Cardiac muscle cell (in vitro differentiated cells and primary cell): ENCODE data around the gene CCDC88C. TPM values are rescaled to one million over a fixed set of nuclear protein-coding genes. Genes with fewer than 3 reads are reported as not detected.

Experiments used
- DNase-seq, 2 donors: peaks; one replicate each; pipeline versions ENCODE4 v3.0.0 to v3.0.0-alpha.2; 2010 to 2017; ENCODE audit warnings: low read depth in 1 of 2, low spot score in 1 of 2
- H3K27ac ChIP-seq: fragments of 200-600 bp; sonication (generic); 2 replicates; pipeline ENCODE4 v1.5.1; 2016
- H3K27me3 ChIP-seq: fragments of 200-600 bp; sonication (generic); 2 replicates; pipeline ENCODE4 v1.6.0; 2016; ENCODE audit warnings: control low read depth
- H3K36me3 ChIP-seq: fragments of 200-600 bp; sonication (generic); 2 replicates; pipeline ENCODE4 v1.5.1; 2016; ENCODE audit warnings: control low read depth
- H3K4me1 ChIP-seq: fragments of 200-600 bp; sonication (generic); 2 replicates; pipeline ENCODE4 v1.8.1; 2017; ENCODE audit warnings: low read depth, mild to moderate bottlenecking, mixed run types
- H3K4me3 ChIP-seq: fragments of 200-600 bp; sonication (generic); 2 replicates; pipeline ENCODE4 v1.5.1; 2016; ENCODE audit warnings: mild to moderate bottlenecking
- H3K9me3 ChIP-seq: fragments of 200-600 bp; sonication (generic); 2 replicates; pipeline ENCODE4 v1.5.1; 2017; ENCODE audit warnings: low read depth, mild to moderate bottlenecking, control low read depth
- CTCF ChIP-seq: IDR thresholded peaks from 2 replicates; pipeline ENCODE4 v1.5.1; 2012; ENCODE audit warnings: low read depth, mild to moderate bottlenecking, low read length
- polyA plus RNA-seq: library from polyadenylated mRNA; unstranded; fragments of >200 nt; fragmentation: Nextera tagmentation; extraction: Ambion mirVana; gene quantifications from 2 replicates; pipeline ENCODE4 v1.2.1, GENCODE V29; 2016
- total RNA-seq: library from RNA; depleted of rRNA; stranded (reverse); fragments of >200 nt; gene quantifications from 2 replicates; pipeline ENCODE4 v1.2.3, GENCODE V29; 2016

The CCDC88C gene
- total and polyA plus RNA-seq, 2 experiments from 2014 or later = 0.49 to 1.2 TPM

DNA sequence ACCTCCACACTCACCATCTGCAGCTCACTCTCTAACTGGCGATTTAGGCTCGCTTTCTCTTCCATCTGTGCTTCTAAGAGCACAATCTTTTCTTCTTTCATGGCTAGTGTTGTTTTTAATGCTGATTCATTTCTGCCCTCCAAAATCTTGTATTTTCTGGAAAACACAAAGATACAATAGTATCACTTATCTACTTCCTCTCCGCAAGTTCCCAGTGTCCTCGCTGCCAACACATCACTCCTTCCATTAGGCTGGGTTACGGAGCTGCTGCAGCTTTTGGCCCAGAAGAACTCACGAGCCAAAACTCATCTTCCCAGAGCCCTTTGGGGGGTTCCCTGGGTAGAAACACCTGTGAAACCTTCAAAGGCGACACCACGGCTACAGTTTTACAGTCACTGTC lies 109.3 kb downstream of the CCDC88C start:
- no peak for TF ChIP-seq CTCF
- DNase-seq = peak in 1 of 2 donors; percentile 33

DNA sequence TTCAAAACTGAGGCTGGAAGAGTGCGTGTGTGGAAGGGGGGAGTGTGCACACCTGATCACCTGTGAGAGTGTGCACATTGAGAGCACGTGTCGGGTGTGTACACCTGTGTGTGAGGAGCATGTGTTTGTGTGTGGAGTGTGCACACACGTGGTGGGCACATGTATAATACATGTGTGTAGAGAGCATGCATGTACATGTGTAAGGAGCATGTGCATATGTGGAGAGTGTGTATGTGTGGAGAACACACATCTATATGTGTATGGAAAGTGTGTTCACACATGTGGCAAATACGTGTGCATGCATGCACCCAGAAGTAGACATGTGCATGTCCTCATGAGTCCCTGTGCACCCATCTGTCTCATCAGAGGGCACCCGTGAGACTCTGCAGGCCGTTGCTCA lies 110.0 kb downstream of the CCDC88C start:
- no peak for DNase-seq

More for the DNA sequence above, 109.3 kb downstream of the CCDC88C start:
- Histone ChIP-seq H3K4me3 (no peak overlapping the region), H3K36me3 (no peaks in the 10 kb centered on the region), H3K27me3 (peaks cover 47% of the 10 kb centered on the region), H3K27ac (no peak overlapping the region), H3K9me3 (no peaks in the 10 kb centered on the region), H3K4me1 (no peaks in the 10 kb centered on the region)

GRCh38 chr14:91307046-91307445 lies 110.6 kb downstream of the CCDC88C start:
- no peak for DNase-seq
- Histone ChIP-seq H3K9me3 (no peaks in the 10 kb centered on the region), H3K27me3 (peaks cover 42% of the 10 kb centered on the region), H3K4me1 (no peaks in the 10 kb centered on the region), H3K4me3 (no peak overlapping the region), H3K27ac (no peak overlapping the region), H3K36me3 (no peaks in the 10 kb centered on the region)
- TF ChIP-seq CTCF = no peak

More for the DNA sequence above, 110.0 kb downstream of the CCDC88C start:
- Histone ChIP-seq H3K9me3 (no peaks in the 10 kb centered on the region), H3K27ac (no peak overlapping the region), H3K4me1 (no peaks in the 10 kb centered on the region), H3K36me3 (no peaks in the 10 kb centered on the region), H3K4me3 (no peak overlapping the region), H3K27me3 (peaks cover 42% of the 10 kb centered on the region)
- TF ChIP-seq CTCF = no peak

DNA sequence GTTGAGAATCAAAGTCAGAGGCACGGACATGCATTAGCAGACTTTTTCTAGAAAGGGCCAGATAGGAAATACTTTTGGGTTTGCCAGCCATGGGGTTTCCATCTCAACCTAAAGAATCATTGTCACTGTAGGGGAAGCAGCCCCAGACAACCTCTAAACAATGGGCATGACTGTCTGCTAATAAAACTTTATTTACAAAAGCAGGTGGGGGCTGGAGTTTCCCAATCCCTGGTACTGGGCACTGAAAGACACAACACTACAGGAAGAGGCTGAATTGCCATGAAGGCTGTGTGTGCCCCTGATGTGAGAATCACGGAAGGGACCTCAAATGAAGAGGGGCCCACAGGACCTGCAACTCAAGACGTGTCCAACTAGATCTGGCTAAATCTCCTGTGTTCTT lies 111.1 kb downstream of the CCDC88C start:
- Histone ChIP-seq H3K27me3 (peaks cover 42% of the 10 kb centered on the region), H3K9me3 (no peaks in the 10 kb centered on the region), H3K27ac (no peak overlapping the region), H3K4me3 (no peak overlapping the region), H3K36me3 (no peaks in the 10 kb centered on the region), H3K4me1 (no peaks in the 10 kb centered on the region)
- DNase-seq = no peak
- no peak for TF ChIP-seq CTCF

- Histone ChIP-seq H3K27me3 (peaks cover 40% of the 10 kb centered on the region), H3K27ac (no peak overlapping the region), H3K4me3 (no peak overlapping the region), H3K9me3 (no peaks in the 10 kb centered on the region), H3K4me1 (no peaks in the 10 kb centered on the region), H3K36me3 (no peaks in the 10 kb centered on the region)
- DNase-seq = no peak
- TF ChIP-seq CTCF = no peak
Measured at GRCh38 chr14:91305650-91306431, 111.8 kb downstream of the CCDC88C start.
